Spleen (tissue), 11 donors: ENCODE data around the gene PACS1. TPM values are rescaled to one million over a fixed set of nuclear protein-coding genes. Genes with fewer than 3 reads are reported as not detected.
A peak's percentile ranks its signal among the peaks of the same experiment; 100 is the strongest.
"Not testable (repeated sequence)": the region's sequence is repeated elsewhere in the genome, so short reads cannot be mapped to it uniquely, and the experiment has no call there.

Source experiments
- DNase-seq: peaks from one replicate; pipeline ENCODE4 v3.0.0-alpha.2; 2020
- H3K27ac ChIP-seq, 8 donors: fragments of 200-600 bp; sonication (generic) in 7 of 8; 1 replicate in 4 of 8; 2 replicates in 4 of 8; pipeline versions ENCODE4 v1.5.0 to v1.8.0; 2016 to 2021; ENCODE audit warnings: inconsistent platforms in 4 of 8, mild to moderate bottlenecking in 4 of 8, moderate library complexity in 1 of 8
- H3K27me3 ChIP-seq, 7 donors: fragments of 200-600 bp; sonication (generic) in 6 of 7; replicated peaks in 1 of 7; 1 replicate in 4 of 7; 2 replicates in 3 of 7; pipeline versions ENCODE4 v1.5.0 to v1.8.0; 2016 to 2021; ENCODE audit warnings: inconsistent platforms in 3 of 7, mild to moderate bottlenecking in 1 of 7
- H3K36me3 ChIP-seq, 6 donors: fragments of 200-600 bp; sonication (generic) in 5 of 6; 1 replicate in 4 of 6; 2 replicates in 2 of 6; pipeline versions ENCODE4 v1.5.0 to v1.8.0; 2016 to 2021; ENCODE audit warnings: inconsistent platforms in 2 of 6
- H3K4me1 ChIP-seq, 6 donors: fragments of 200-600 bp; sonication (generic) in 5 of 6; 1 replicate in 3 of 6; 2 replicates in 3 of 6; pipeline versions ENCODE4 v1.5.0 to v1.8.0; 2016 to 2021; ENCODE audit warnings: inconsistent platforms in 3 of 6
- H3K4me3 ChIP-seq, 8 donors: fragments of 200-600 bp; sonication (generic) in 7 of 8; 1 replicate in 4 of 8; 2 replicates in 4 of 8; pipeline versions ENCODE4 v1.5.0 to v1.8.0; 2016 to 2021; ENCODE audit warnings: inconsistent platforms in 4 of 8, mild to moderate bottlenecking in 4 of 8, moderate library complexity in 2 of 8
- H3K9me3 ChIP-seq, 8 donors: fragments of 200-600 bp; sonication (generic) in 7 of 8; 1 replicate in 4 of 8; 2 replicates in 4 of 8; pipeline versions ENCODE4 v1.5.0 to v1.8.0; 2016 to 2021; ENCODE audit warnings: inconsistent platforms in 4 of 8
- CTCF ChIP-seq, 11 experiments: fragments of 200-600 bp in 7 of 11; fragments of 450-650 bp in 4 of 11; sonication (generic) in 4 of 11; IDR thresholded peaks in 8 of 11; conservative IDR thresholded peaks in 3 of 11; 1 replicate in 7 of 11; 2 replicates in 4 of 11; pipeline versions ENCODE4 v1.4.0 to v1.8.0; 2016 to 2021; ENCODE audit warnings: antibody characterized with exemption in 11 of 11, inconsistent platforms in 4 of 11, mild to moderate bottlenecking in 1 of 11
- POLR2A ChIP-seq, 3 donors: fragments of 450-650 bp; IDR thresholded peaks; one replicate each; pipeline ENCODE4 v1.5.1; 2017; ENCODE audit warnings: antibody characterized with exemption in 3 of 3, mild to moderate bottlenecking in 1 of 3
- POLR2AphosphoS5 ChIP-seq, 3 donors: sonication (generic); formaldehyde crosslinking; IDR thresholded peaks; one replicate each; pipeline ENCODE4 v1.5.1; 2017; ENCODE audit warnings: antibody characterized with exemption in 3 of 3
- WGBS, 5 donors: extraction: QIAGEN DNeasy Blood & Tissue Kit in 3 of 5; methylation state at CpG; one replicate each; pipeline versions ENCODE4 v1.1.5 to v1.1.7; 2013 to 2018; 5-methylcytosine and 5-hydroxymethylcytosine counted together
- intact Hi-C: fragments of 100-400 bp; cut with DNase I; formaldehyde crosslinking; loops from one replicate; pipeline ENCODE4 v1.15.0; 2023; ENCODE audit warnings: low total_unique reads
- polyA plus RNA-seq, 3 donors: library from polyadenylated mRNA; stranded (reverse); fragments of 200-250 nt; gene quantifications; one replicate each; pipeline ENCODE4 v1.2.1, GENCODE V29; 2013
- total RNA-seq, 7 donors: library from RNA; depleted of rRNA in 3 of 7; stranded (reverse); fragments of >200 nt in 3 of 7; fragmentation: NEBNext Ultra II Directional in 4 of 7; extraction: Animal tissue kit (Norgen Biotek cat#: 25700) in 4 of 7; gene quantifications; one replicate each; pipeline versions ENCODE4 v1.1.0 to v1.2.1, GENCODE V29; 2016 to 2021
- donor health status: healthy with polysubstance abuse.
- donor health status: DM: no; HTN: no; CAD: no; lungs with moderate emphysema.
- donor health status: DM: no; HTN: no; CAD: no.
- donor health status: Bipolar disorder and iron deficiency.
- donor health status: healthy.
- donor health status: DM: no; HTN: no; CAD: no.
- donor health status: DM: yes; HTN: yes; CAD: no.

Gene PACS1
- total and polyA plus RNA-seq, 10 donors, result 20.6 to 126 (median 98.8) TPM

GRCh38 chr11:66275396-66275795 lies 205.3 kb downstream of the PACS1 start:
- Histone ChIP-seq H3K36me3 (peaks cover 0 to 69% (median 56%) of the 10 kb centered on the region in 6 donors), H3K27me3 (peaks cover 0 to 17% (median 0%) of the 10 kb centered on the region in 7 donors), H3K27ac (no peak overlapping the region), H3K4me1 (peaks cover 9 to 72% (median 40%) of the 10 kb centered on the region in 6 donors), H3K4me3 (no peak overlapping the region), H3K9me3 (no peaks in the 10 kb centered on the region)
- DNase-seq, result no peak
- intact Hi-C loops, result no loop called here
- TF ChIP-seq POLR2AphosphoS5 (IDR thresholded peaks at IDR 0.05) (no peak), POLR2A (IDR thresholded peaks at IDR 0.05) (no peak), CTCF (IDR thresholded peaks at IDR 0.05 in 8 of 11, conservative IDR thresholded peaks at IDR 0.05 in 3 of 11) (no peak)
- 89 to 93% (median 91%) methylated on average over 8 of the region's 8 CpGs for WGBS, 5 donors

GRCh38 chr11:66275984-66276612 lies 206.0 kb downstream of the PACS1 start:
- intact Hi-C loops, result no loop called here
- H3K36me3 ChIP-seq, result peaks cover 0 to 62% (median 53%) of the 10 kb centered on the region in 6 donors
- no peak overlapping the region for H3K27ac ChIP-seq
- no peak for DNase-seq
- no peaks in the 10 kb centered on the region for H3K9me3 ChIP-seq
- H3K27me3 ChIP-seq, result peaks cover 0 to 17% (median 0%) of the 10 kb centered on the region in 7 donors
- no peak overlapping the region for H3K4me3 ChIP-seq
- 86 to 93% (median 92%) methylated on average over 14 of the region's 14 CpGs for WGBS, 5 donors
- H3K4me1 ChIP-seq, result peaks cover 5 to 65% (median 33%) of the 10 kb centered on the region in 6 donors
- TF ChIP-seq CTCF (IDR thresholded peaks at IDR 0.05 in 8 of 11, conservative IDR thresholded peaks at IDR 0.05 in 3 of 11) (no peak), POLR2A (IDR thresholded peaks at IDR 0.05) (no peak), POLR2AphosphoS5 (IDR thresholded peaks at IDR 0.05) (peak in 1 of 3 donors; percentile 12)

GRCh38 chr11:66276619-66277018 lies 206.5 kb downstream of the PACS1 start:
- H3K27me3 ChIP-seq, result peaks cover 0 to 17% (median 0%) of the 10 kb centered on the region in 7 donors
- intact Hi-C loops, H3K27ac ChIP-seq, H3K4me3 ChIP-seq, H3K9me3 ChIP-seq: not testable (repeated sequence)
- peak in 1 of 3 donors; percentile 35 for TF ChIP-seq POLR2AphosphoS5 (IDR thresholded peaks at IDR 0.05)
- peaks cover 0 to 56% (median 52%) of the 10 kb centered on the region in 6 donors for H3K36me3 ChIP-seq
- H3K4me1 ChIP-seq, result peaks cover 5 to 63% (median 29%) of the 10 kb centered on the region in 6 donors
- 81 to 90% (median 84%) methylated on average over 11 to 13 of the region's 13 CpGs for WGBS, 5 donors
- DNase-seq, result peak; percentile 70

GRCh38 chr11:66277064-66277463 lies 207.0 kb downstream of the PACS1 start:
- peak; percentile 67 for DNase-seq
- peak overlapping the region in 1 of 8 donors; percentile 66 for H3K27ac ChIP-seq
- intact Hi-C loops, H3K4me3 ChIP-seq, H3K9me3 ChIP-seq: not testable (repeated sequence)
- peaks cover 0 to 17% (median 0%) of the 10 kb centered on the region in 7 donors for H3K27me3 ChIP-seq
- 40 to 55% (median 49%) methylated on average over 4 of the region's 4 CpGs for WGBS, 5 donors
- H3K4me1 ChIP-seq, result peaks cover 7 to 63% (median 30%) of the 10 kb centered on the region in 6 donors
- H3K36me3 ChIP-seq, result peaks cover 0 to 52% (median 47%) of the 10 kb centered on the region in 6 donors
